SK-N-MC (cell line): ENCODE measurements around the gene RALGPS1.
A peak's percentile ranks its signal among the peaks of the same experiment; 100 is the strongest.
"Not testable (repeated sequence)": the region's sequence is repeated elsewhere in the genome, so short reads cannot be mapped to it uniquely, and the experiment has no call there.

Source experiments
- DNase-seq: peaks from one replicate; pipeline ENCODE4 v3.0.0-alpha.2; 2011; ENCODE audit warnings: low read depth, low spot score
- H3K27ac ChIP-seq: fragments of 200-600 bp; sonication (generic); 2 replicates; pipeline ENCODE4 v1.5.1; 2016; ENCODE audit warnings: mixed run types
- H3K36me3 ChIP-seq: fragments of 200-600 bp; sonication (generic); 2 replicates; pipeline ENCODE4 v1.6.1; 2017; ENCODE audit warnings: antibody characterized with exemption, low read length, mixed read lengths; ENCODE audit not compliant: insufficient read depth
- H3K4me3 ChIP-seq: fragments of 200-600 bp; sonication (generic); 2 replicates; pipeline ENCODE4 v1.5.1; 2016
- H3K9ac ChIP-seq: fragments of 200-600 bp; sonication (generic); 2 replicates; pipeline ENCODE4 v1.8.0; 2017; ENCODE audit warnings: mixed run types, mixed read lengths; ENCODE audit not compliant: insufficient read length
- H3K9me3 ChIP-seq: fragments of 200-600 bp; sonication (generic); 2 replicates; pipeline ENCODE4 v1.6.1; 2017; ENCODE audit warnings: low read depth, mild to moderate bottlenecking, antibody characterized with exemption, low read length, moderate library complexity, mixed read lengths
- EZH2 ChIP-seq: fragments of 200-600 bp; sonication (generic); IDR thresholded peaks from one replicate; pipeline ENCODE4 v1.6.1; 2017; ENCODE audit warnings: antibody characterized with exemption
- FOXP2 ChIP-seq: optimal IDR thresholded peaks from 2 replicates; pipeline ENCODE3; 2011; ENCODE audit warnings: mild to moderate bottlenecking, moderate library complexity; ENCODE audit not compliant: insufficient read depth; ENCODE audit errors: extremely low read length, control extremely low read depth
- POLR2AphosphoS5 ChIP-seq: IDR thresholded peaks from 2 replicates; pipeline ENCODE4 v1.6.1; 2012; ENCODE audit warnings: mild to moderate bottlenecking, low read depth, low read length, borderline replicate concordance

RALGPS1 gene

GRCh38 chr9:127170103-127170502 is 255.5 kb downstream of the RALGPS1 start:
- no peak for DNase-seq
- TF ChIP-seq FOXP2 (no peak), EZH2 (no peak), POLR2AphosphoS5 (no peak)
- H3K36me3 ChIP-seq, result no peaks in the 10 kb centered on the region
- no peak overlapping the region for H3K27ac ChIP-seq
- no peaks in the 10 kb centered on the region for H3K9me3 ChIP-seq
- no peak overlapping the region for H3K4me3 ChIP-seq
- H3K9ac ChIP-seq, result no peak overlapping the region

- TF ChIP-seq POLR2AphosphoS5 (no peak), EZH2 (no peak), FOXP2 (no peak)
Observed at GRCh38 chr9:127170652-127171051, 256.1 kb downstream of the RALGPS1 start.

GRCh38 chr9:127171348-127171747 is 256.8 kb downstream of the RALGPS1 start:
- H3K9me3 ChIP-seq, H3K9ac ChIP-seq, H3K27ac ChIP-seq, DNase-seq, H3K36me3 ChIP-seq, H3K4me3 ChIP-seq: not testable (repeated sequence)

More at GRCh38 chr9:127170652-127171051, 256.1 kb downstream of the RALGPS1 start:
- Histone ChIP-seq H3K36me3 (no peaks in the 10 kb centered on the region), H3K9me3 (no peaks in the 10 kb centered on the region), H3K4me3 (no peak overlapping the region), H3K9ac (no peak overlapping the region), H3K27ac (no peak overlapping the region)
- DNase-seq, result no peak

GRCh38 chr9:127172066-127172707 is 257.6 kb downstream of the RALGPS1 start:
- H3K4me3 ChIP-seq, result no peak overlapping the region
- no peak overlapping the region for H3K9ac ChIP-seq
- H3K36me3 ChIP-seq, result no peaks in the 10 kb centered on the region
- no peak overlapping the region for H3K27ac ChIP-seq
- TF ChIP-seq FOXP2, result no peak
- TF ChIP-seq EZH2, result no peak
- TF ChIP-seq POLR2AphosphoS5, result no peak
- no peak for DNase-seq
- H3K9me3 ChIP-seq, result no peaks in the 10 kb centered on the region

- Histone ChIP-seq H3K9ac (no peak overlapping the region), H3K36me3 (no peaks in the 10 kb centered on the region), H3K9me3 (no peaks in the 10 kb centered on the region), H3K4me3 (no peak overlapping the region), H3K27ac (no peak overlapping the region)
- TF ChIP-seq POLR2AphosphoS5, result no peak
- TF ChIP-seq EZH2, result no peak
- no peak for DNase-seq
Observed at GRCh38 chr9:127173063-127173462, 258.5 kb downstream of the RALGPS1 start.

- Histone ChIP-seq H3K9ac (no peak overlapping the region), H3K27ac (peak overlapping the region; percentile 21; the same call in 1 of the 2 replicates), H3K36me3 (no peaks in the 10 kb centered on the region), H3K9me3 (no peaks in the 10 kb centered on the region), H3K4me3 (no peak overlapping the region)
- TF ChIP-seq POLR2AphosphoS5 (no peak), EZH2 (no peak), FOXP2 (no peak)
- no peak for DNase-seq
Observed at GRCh38 chr9:127174386-127175318, 260.1 kb downstream of the RALGPS1 start.

GRCh38 chr9:127175319-127175715 is 260.7 kb downstream of the RALGPS1 start:
- no peak for TF ChIP-seq EZH2
- no peak for TF ChIP-seq FOXP2
- H3K9ac ChIP-seq, result no peak overlapping the region

GRCh38 chr9:127175764-127176163 is 261.2 kb downstream of the RALGPS1 start:
- TF ChIP-seq POLR2AphosphoS5 (no peak), EZH2 (no peak), FOXP2 (no peak)

More at GRCh38 chr9:127175319-127175715, 260.7 kb downstream of the RALGPS1 start:
- H3K4me3 ChIP-seq, result no peak overlapping the region
- H3K36me3 ChIP-seq, result no peaks in the 10 kb centered on the region
- no peaks in the 10 kb centered on the region for H3K9me3 ChIP-seq
- H3K27ac ChIP-seq, result no peak overlapping the region
- DNase-seq, result no peak

GRCh38 chr9:127176631-127177030 is 262.0 kb downstream of the RALGPS1 start:
- no peaks in the 10 kb centered on the region for H3K9me3 ChIP-seq
- no peak for DNase-seq
- H3K27ac ChIP-seq, result no peak overlapping the region
- H3K36me3 ChIP-seq, result no peaks in the 10 kb centered on the region
- no peak for TF ChIP-seq EZH2
- TF ChIP-seq FOXP2, result no peak
- H3K9ac ChIP-seq, result no peak overlapping the region
- H3K4me3 ChIP-seq, result no peak overlapping the region

More at GRCh38 chr9:127175764-127176163, 261.2 kb downstream of the RALGPS1 start:
- H3K4me3 ChIP-seq, result no peak overlapping the region
- no peaks in the 10 kb centered on the region for H3K9me3 ChIP-seq
- no peak overlapping the region for H3K9ac ChIP-seq
- H3K27ac ChIP-seq, result no peak overlapping the region
- no peak for DNase-seq
- no peaks in the 10 kb centered on the region for H3K36me3 ChIP-seq
